GM06990 (cell line): ENCODE results near the gene FOLR1.
"Not testable (repeated sequence)": the region's sequence is repeated elsewhere in the genome, so short reads cannot be mapped to it uniquely, and the experiment has no call there.

ENCODE experiments used
- DNase-seq: peaks from one replicate; pipeline ENCODE4 v3.0.0-alpha.2; 2011; ENCODE audit not compliant: insufficient read length; ENCODE audit errors: extremely low read depth
- H3K27me3 ChIP-seq: replicated peaks from 2 replicates; pipeline ENCODE4 v1.6.0; 2011; ENCODE audit warnings: low read length; ENCODE audit not compliant: control insufficient read depth, insufficient read depth
- H3K36me3 ChIP-seq: 2 replicates; pipeline ENCODE4 v1.5.1; 2011; ENCODE audit warnings: low read length; ENCODE audit not compliant: control insufficient read depth, insufficient read depth
- H3K4me3 ChIP-seq: replicated peaks from 2 replicates; pipeline ENCODE4 v1.5.1; 2011; ENCODE audit warnings: low read depth, mild to moderate bottlenecking, control low read depth, low read length
- TF ChIP-seq, protein P1 (sequence below): IDR thresholded peaks from 2 replicates; pipeline ENCODE4 v1.5.1; 2011; ENCODE audit warnings: low read length, control low read depth, mild to moderate bottlenecking, inconsistent platforms; ENCODE audit not compliant: insufficient read depth, poor library complexity, severe bottlenecking

Gene FOLR1

DNA sequence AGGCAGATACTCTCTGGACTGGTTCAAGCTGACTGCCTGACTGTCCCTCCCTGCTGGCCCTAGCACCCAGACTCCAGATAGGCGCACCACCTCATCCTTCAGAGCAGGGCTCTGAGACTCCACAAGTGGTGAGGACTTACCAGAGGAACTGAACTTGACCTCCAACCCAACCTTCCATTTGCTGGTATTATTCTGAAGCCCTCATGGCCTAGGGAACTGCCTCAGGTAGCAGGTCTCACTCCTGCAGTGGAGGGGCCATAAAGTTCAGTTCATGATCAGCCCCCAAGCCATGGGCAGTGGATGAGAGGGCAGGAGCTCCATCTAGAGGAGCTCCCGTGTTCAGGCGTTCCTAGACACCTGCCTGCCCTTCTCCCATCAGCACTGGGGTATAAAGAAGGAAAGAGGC lies 10.4 kb upstream of the FOLR1 start:
- not testable (repeated sequence) for H3K36me3 ChIP-seq, H3K4me3 ChIP-seq, H3K27me3 ChIP-seq, DNase-seq
- TF ChIP-seq, protein P1, sequence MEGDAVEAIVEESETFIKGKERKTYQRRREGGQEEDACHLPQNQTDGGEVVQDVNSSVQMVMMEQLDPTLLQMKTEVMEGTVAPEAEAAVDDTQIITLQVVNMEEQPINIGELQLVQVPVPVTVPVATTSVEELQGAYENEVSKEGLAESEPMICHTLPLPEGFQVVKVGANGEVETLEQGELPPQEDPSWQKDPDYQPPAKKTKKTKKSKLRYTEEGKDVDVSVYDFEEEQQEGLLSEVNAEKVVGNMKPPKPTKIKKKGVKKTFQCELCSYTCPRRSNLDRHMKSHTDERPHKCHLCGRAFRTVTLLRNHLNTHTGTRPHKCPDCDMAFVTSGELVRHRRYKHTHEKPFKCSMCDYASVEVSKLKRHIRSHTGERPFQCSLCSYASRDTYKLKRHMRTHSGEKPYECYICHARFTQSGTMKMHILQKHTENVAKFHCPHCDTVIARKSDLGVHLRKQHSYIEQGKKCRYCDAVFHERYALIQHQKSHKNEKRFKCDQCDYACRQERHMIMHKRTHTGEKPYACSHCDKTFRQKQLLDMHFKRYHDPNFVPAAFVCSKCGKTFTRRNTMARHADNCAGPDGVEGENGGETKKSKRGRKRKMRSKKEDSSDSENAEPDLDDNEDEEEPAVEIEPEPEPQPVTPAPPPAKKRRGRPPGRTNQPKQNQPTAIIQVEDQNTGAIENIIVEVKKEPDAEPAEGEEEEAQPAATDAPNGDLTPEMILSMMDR = peak; percentile 11

DNA sequence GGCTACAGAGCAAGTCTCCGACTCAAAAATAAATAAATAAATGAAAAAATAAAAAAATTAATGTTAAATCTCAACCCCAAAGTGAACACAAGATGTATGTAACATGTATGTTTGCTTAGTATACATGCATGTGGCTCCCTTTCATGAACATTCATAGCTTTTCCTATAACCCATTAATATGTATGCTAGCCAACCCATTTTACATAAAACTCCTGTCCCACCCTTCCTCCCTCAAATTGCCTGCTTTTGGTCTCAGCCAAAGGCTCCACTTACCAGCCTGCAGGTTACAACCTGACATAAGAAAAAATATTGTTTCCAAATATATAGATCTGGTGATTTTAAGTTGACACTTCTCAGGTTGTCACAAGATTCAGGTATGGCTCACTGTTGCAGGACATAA lies 3.7 kb upstream of the FOLR1 start:
- TF ChIP-seq, protein P1 = no peak
- no peak for DNase-seq
- H3K27me3 ChIP-seq = no peaks in the 10 kb centered on the region
- H3K4me3 ChIP-seq = no peak overlapping the region
- no peaks in the 10 kb centered on the region for H3K36me3 ChIP-seq

DNA sequence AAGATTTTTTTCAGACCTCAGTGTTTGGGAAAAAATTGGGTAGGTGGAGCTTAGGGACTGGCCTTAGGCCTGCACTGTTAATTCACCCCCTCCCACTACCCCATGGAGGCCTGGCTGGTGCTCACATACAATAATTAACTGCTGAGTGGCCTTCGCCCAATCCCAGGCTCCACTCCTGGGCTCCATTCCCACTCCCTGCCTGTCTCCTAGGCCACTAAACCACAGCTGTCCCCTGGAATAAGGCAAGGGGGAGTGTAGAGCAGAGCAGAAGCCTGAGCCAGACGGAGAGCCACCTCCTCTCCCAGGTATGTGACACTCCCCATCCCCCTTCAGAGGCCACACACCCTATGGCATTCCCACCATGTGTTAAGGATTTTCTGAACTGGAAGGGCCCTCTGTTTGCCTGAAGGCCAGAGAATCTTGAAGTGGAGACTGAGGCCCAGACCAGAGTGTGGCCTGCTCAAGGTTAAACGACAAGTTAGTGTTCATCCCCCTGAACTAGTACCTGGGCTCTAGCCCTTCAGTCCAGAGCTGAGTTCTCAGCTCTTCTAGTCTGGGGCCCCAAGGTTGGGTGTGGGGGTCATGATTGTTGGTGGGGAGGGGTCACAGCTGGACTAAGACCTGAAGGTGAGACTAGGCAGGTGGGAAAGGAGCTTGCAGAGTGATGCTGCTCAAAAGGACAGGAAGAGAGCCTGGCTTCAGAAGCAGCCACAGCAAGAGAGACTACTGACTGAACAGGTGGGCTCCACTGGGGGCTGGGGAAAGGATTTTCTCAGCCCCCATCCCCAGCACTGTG lies 2.3 kb upstream of the FOLR1 start:
- no peak for DNase-seq
- H3K27me3 ChIP-seq = no peaks in the 10 kb centered on the region
- TF ChIP-seq, protein P1 = no peak

DNA sequence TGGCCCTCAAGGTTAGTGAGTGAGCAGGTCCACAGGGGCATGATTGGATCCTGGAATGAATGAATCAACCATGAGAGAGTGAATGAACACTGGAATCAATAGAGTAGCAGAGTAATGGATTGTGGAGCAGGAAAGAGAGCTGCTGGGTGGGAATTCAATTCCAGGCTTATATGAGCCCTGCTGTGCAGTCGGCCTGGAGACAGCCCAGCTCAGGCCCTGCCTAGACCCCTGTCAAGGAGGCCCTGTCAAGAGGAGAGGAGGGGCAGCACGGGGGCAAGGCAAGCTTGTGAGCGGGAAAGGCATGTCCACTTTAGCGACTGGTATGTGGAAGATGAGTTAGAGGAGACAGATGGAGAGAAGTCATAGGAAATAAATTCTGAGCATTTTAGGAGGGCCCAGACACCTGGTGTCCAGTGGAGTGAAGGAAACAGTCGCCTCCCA lies 1.3 kb upstream of the FOLR1 start:
- DNase-seq = no peak
- Histone ChIP-seq H3K27me3 (peaks cover under 1% of the 10 kb centered on the region), H3K4me3 (no peak overlapping the region), H3K36me3 (no peaks in the 10 kb centered on the region)
- TF ChIP-seq, protein P1 = no peak

More for the DNA sequence above, 2.3 kb upstream of the FOLR1 start:
- Histone ChIP-seq H3K36me3 (no peaks in the 10 kb centered on the region), H3K4me3 (no peak overlapping the region)

DNA sequence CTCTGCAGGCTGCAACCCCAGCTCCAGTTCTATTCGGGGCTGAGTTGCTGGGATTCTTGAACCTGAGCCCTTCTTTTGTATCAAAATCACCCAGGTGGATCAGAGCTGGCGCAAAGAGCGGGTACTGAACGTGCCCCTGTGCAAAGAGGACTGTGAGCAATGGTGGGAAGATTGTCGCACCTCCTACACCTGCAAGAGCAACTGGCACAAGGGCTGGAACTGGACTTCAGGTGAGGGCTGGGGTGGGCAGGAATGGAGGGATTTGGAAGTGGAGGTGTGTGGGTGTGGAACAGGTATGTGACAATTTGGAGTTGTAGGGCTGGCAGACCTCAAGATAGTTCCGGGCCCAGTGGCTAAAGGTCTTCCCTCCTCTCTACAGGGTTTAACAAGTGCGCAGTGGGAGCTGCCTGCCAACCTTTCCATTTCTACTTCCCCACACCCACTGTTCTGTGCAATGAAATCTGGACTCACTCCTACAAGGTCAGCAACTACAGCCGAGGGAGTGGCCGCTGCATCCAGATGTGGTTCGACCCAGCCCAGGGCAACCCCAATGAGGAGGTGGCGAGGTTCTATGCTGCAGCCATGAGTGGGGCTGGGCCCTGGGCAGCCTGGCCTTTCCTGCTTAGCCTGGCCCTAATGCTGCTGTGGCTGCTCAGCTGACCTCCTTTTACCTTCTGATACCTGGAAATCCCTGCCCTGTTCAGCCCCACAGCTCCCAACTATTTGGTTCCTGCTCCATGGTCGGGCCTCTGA lies 3.8 kb downstream of the FOLR1 start:
- no peak for DNase-seq
- H3K36me3 ChIP-seq = no peaks in the 10 kb centered on the region
- no peak overlapping the region for H3K4me3 ChIP-seq
- TF ChIP-seq, protein P1 = no peak
- peaks cover 1% of the 10 kb centered on the region for H3K27me3 ChIP-seq

DNA sequence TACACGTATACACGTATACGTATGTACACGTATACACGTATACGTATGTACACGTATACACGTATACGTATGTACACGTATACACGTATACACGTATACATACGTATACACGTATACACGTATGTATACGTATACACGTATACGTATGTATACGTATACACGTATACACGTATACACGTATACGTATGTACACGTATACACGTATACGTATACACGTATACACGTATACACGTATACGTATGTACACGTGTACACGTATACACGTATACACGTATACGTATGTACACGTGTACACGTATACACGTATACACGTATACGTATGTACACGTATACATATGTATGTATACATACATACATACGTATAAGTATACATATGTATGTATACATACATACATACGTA lies 9.5 kb downstream of the FOLR1 start:
- not testable (repeated sequence) for H3K4me3 ChIP-seq, H3K36me3 ChIP-seq, H3K27me3 ChIP-seq, DNase-seq
